NCI-H510A (cell line): ENCODE measurements around the gene SOX2.

ENCODE experiments used
- DNase-seq: peaks from one replicate; lab custom pipeline; 2025; lab: John Stamatoyannopoulos, UW

Gene SOX2

GRCh38 chr3:181711325-181712135 is at the start of gene SOX2:
SOX2 (plus strand) TSS chr3:181711925; CDS start chr3:181712361, 436 bp downstream.
- DNase-seq = peak; percentile 86

DNA sequence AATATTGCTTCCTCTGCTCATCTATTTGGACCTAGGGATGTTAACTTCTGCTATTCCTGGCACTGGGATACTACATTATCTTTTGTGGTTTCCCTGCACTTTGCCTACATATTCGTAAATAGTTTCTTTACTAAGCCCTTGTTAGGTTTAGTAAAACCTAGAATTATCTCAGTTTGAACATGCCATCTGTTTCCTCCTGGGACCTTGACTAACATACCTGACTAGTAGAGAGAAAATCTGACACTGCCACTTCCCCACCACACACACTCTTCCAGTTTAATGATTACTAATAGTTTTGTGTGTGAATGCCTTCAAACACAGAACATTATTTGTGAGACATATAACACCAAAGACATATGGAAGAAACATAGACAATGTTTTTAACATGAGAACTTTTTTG is 28.2 kb upstream of the SOX2 start:
- DNase-seq = no peak

DNA sequence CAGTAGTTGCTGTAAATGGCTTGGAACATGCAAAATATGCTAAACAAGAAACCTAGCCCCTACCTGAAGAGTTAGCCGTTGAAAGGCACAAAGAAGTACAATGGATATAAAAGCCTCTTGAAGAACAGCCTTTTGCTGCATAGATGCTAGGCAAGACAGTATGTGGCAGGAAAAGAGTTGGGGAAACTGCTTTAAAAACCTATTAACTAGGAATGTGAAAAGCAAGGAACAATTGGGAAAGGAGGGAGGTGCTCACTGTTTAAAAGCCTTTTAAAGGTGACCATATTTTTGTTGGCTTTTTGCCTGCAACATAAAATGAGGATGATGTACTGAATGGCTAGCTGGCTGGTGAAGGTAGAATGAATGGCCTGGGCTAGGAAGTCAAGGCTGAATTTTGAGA is 24.5 kb upstream of the SOX2 start:
- DNase-seq = no peak

DNA sequence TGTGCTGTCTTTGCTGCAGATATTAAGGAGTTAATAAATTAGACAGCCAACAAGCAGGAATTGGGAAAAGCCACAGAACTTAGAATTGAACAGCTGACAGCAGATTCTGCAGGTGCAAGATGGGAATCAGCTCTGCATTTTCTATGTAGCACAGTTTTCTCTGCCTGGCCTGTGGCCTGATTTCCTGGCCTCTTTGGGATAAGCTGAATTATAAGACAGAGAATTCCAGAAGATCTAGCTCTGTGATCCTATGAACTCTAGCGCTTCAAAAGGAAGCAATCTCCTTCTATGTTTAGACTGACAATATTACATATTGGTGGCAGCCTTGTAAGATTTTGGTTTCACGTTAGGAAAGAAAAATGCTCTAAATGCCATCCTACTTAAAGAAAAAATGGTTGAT is 24.0 kb upstream of the SOX2 start:
- no peak for DNase-seq

- DNase-seq = no peak
These were observed 22.2 kb upstream of the SOX2 start for GRCh38 chr3:181689546-181689945.

- no peak for DNase-seq
These were observed 21.0 kb upstream of the SOX2 start for GRCh38 chr3:181690769-181691168.

- DNase-seq = no peak
These were observed 19.8 kb upstream of the SOX2 start for GRCh38 chr3:181691901-181692300.

DNA sequence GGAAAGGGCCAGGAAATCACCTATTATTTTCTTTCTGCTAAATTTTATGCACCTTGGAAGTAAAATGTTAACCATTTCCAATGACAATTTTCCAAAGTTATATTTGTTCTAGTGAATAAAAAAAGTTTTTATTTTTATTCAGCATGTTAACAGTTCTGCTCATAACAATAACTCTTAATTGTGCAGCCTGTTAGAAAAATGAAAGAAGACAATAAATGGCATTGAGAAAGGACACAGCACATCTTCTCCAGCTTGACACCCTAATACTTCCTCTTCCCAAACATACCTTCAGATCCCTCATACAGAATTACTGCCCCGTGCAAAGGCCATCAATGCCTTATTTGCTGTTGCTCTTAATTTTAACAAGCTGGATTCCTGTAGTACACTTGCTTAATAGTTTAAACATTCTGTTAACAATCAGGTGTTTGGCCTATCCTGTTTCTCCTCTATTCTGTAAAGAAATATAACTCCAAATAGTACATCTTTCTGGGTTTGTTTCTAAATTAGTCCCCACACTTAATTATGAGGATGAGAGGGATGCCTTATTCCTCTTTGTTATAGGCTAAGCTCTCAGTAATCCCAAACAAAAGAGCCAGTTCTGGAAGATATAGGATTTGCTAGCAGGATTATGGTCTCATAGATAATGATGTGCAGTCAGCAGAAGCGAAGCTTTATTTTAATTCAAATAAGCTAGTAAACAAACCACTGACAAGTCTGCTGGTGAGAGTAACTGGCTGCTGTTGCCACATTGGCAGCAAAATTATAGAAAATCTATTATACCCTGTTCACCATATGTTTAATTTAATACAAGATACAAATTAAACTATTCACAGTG is 19.2 kb upstream of the SOX2 start:
- DNase-seq = no peak

- DNase-seq = no peak
These were observed 18.4 kb upstream of the SOX2 start for GRCh38 chr3:181693280-181693679.

GRCh38 chr3:181694805-181695660 is 16.7 kb upstream of the SOX2 start:
- no peak for DNase-seq

DNA sequence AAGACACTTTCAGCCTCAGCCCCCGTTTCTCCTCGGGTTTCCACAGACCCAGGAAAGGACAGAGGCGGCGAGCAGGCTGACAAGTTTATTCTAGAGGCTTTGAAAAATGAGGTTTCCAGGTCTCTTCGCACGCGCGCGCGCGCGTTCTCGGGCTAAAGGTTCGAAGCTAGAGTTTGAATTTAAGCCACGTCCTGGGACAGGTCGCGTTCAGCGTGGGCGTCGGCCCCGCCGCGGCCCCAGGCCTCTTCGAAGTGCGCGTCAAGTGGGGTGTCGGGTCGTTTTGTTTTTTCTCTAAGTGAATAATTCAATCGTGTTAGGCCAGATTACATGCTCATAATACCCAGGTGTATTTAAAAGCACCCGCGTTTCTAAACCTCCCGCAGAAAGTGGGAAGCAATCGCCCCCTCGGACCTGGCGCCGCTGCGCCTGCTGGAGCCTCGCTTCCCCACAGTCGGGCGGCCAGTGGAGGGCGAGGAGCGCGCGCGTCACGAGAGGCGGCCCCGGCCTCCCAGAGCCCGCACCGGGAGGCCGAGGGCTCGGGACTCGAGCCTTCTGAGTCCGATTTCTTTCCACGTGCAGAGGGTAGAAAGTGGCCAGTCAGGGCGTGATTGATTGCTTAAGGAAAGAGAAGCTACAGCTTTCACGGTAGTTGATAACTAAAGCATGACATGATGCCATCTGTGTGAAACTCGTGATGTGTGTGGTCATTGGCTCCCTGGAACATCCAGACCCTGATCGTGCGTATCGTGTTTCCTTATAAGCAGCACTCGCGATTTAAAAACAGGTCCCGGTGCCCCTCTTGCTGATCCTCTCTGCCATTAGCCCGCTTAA is 15.8 kb upstream of the SOX2 start:
- DNase-seq = no peak

- DNase-seq = no peak
These were observed 15.0 kb upstream of the SOX2 start for GRCh38 chr3:181696626-181697230.

DNA sequence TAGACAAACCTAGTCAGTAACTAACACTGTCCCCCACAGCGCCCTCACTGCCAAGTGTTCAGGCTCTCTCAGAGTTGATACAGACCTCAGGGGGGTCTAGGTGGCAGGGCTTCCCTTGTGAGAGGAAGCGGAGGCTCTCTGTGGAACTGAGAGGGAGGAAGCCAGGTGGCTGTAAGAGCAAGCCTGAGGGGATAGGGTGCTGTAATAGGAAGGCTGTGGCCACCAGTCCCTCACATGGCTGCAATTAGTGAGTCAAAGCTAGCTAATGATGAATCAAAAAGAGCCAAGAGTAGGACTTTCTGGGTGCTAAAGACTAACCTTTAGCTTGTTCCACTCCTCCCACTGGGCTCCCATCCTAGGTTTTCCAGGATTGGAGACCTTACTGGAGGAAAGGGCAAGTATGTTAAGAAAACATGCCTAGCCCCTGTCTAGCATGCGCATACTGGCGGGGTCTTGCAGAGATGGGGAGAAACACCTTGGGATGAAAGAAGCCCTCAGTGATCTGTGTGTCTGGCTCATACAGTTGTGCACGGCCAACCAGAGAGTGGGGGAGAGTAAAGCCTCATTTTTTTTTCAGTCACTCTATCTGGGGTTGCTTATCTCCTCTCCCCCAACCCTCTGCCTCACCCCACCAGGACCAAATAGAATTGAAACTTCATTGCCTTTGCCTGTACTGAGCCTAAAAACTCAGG is 13.3 kb upstream of the SOX2 start:
- DNase-seq = no peak

GRCh38 chr3:181699171-181699903 is 12.4 kb upstream of the SOX2 start:
- no peak for DNase-seq

- DNase-seq = no peak
These were observed 11.3 kb upstream of the SOX2 start for GRCh38 chr3:181700168-181701087.

- DNase-seq = no peak
These were observed 10.6 kb upstream of the SOX2 start for GRCh38 chr3:181701096-181701495.

DNA sequence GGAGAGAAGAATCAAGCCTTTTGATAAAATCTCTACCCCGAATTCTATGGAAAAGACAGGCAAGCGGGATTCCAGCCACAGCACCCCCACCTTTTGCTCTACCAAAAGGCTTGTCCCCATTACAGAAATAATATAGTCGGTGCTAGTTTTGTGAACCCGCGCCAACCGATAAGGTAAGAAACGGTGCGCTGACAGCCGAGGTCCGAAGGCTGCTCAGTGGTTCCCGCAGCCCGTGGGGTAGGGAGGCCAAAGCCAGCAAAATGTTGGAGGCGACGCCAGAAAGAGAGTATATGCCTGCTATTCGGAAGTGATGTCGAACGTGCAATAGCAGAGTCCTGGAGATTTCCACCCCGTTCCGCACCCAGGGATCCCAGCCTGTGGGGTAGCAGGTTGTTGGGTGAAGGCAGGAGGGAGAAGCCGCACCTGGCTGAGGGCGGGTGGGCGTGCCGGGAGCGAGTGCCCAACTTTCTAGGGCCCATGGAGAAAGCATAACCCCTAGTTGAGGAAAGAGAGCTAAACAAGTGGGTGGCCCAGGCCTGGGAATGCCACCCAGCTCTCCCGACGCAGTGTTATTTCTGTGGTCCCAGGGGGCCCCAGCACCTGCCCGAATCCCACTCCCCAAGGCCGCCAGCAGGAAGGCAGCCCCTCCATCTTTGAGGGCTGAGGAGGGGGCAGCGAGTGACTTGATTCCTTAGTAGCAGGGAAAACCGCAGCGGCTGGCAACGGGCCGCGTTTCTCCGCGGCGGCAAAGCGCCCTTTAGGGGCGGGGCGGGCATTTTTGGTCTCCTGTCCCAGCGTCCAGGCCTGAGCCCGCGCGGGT is 7.9 kb upstream of the SOX2 start:
- no peak for DNase-seq
